Measurements from ENCODE around the gene NT5C1B.

The NT5C1B gene

DNA sequence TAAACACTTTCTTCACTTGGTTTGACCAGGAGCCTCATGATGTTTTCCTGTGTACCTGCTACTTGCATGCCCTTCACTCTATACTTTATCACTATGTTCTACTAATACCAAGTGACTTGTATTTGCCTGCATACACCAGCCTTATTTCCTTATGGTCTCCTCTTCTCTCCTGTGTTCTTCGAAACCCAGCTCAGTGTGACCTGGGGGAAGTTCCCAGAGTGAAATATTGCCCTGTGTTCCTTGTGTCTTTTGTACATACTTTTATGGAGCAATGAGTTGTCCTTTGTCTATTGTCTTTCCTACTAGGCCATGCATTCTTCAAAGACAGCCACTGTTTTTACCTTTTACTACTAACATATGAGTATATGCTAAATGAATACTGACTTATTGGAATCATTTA, 567 bp downstream of the NT5C1B start:
- no peaks in the 10 kb centered on the region for H3K27me3 ChIP-seq (ENCODE audit: insufficient read depth, low read length)
- no peak overlapping the region for H3K4me3 ChIP-seq (ENCODE audit: low read depth, low read length, poor library complexity, severe bottlenecking)
- no peak overlapping the region for H2AFZ ChIP-seq (ENCODE audit: low read length)
- no peak overlapping the region for H3K4me2 ChIP-seq (ENCODE audit: low read length)
- no peaks in the 10 kb centered on the region for H3K36me3 ChIP-seq (ENCODE audit: insufficient read depth, low read length)
- H3K9me2 ChIP-seq (ENCODE audit: low read depth, low read length), result no peaks in the 10 kb centered on the region
- H3K9me3 ChIP-seq (ENCODE audit: low read length), result no peaks in the 10 kb centered on the region
- TF ChIP-seq EZH2 (IDR thresholded peaks at IDR 0.05; ENCODE audit: borderline replicate concordance, low read length), result no peak
- TF ChIP-seq, protein P1, sequence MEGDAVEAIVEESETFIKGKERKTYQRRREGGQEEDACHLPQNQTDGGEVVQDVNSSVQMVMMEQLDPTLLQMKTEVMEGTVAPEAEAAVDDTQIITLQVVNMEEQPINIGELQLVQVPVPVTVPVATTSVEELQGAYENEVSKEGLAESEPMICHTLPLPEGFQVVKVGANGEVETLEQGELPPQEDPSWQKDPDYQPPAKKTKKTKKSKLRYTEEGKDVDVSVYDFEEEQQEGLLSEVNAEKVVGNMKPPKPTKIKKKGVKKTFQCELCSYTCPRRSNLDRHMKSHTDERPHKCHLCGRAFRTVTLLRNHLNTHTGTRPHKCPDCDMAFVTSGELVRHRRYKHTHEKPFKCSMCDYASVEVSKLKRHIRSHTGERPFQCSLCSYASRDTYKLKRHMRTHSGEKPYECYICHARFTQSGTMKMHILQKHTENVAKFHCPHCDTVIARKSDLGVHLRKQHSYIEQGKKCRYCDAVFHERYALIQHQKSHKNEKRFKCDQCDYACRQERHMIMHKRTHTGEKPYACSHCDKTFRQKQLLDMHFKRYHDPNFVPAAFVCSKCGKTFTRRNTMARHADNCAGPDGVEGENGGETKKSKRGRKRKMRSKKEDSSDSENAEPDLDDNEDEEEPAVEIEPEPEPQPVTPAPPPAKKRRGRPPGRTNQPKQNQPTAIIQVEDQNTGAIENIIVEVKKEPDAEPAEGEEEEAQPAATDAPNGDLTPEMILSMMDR (IDR thresholded peaks at IDR 0.05; ENCODE audit: low read length), result no peak
- H3K9ac ChIP-seq (ENCODE audit: low read length), result no peak overlapping the region
- no peaks in the 10 kb centered on the region for H4K20me1 ChIP-seq (ENCODE audit: insufficient read depth, low read length)
- no peaks in the 10 kb centered on the region for H3K79me2 ChIP-seq (ENCODE audit: insufficient read depth, low read length)
- no peaks in the 10 kb centered on the region for H3F3A ChIP-seq (ENCODE audit: insufficient read depth, low read length)
- H3K4me1 ChIP-seq (ENCODE audit: insufficient read depth, low read length, severe bottlenecking), result no peaks in the 10 kb centered on the region
- H3K27ac ChIP-seq (ENCODE audit: low read depth, low read length, poor library complexity, severe bottlenecking), result no peak overlapping the region

DNA sequence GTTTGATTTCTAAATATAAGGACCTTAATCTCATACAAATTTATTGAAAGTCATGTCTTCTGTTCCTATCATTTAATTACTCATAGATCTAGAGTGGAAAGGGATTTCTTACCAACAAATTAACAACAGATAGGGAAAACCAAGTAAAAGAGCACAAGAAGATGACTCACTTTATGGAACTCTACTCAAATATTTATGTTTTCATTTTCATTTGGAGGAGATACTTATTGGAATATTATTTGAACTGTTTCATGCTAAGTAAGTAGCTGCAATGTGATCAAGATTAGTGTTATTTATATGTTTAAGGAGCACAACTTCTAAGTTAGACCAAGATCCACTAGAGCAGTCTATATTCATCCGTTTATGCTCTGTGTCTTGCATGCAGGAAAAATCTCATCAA, 1.3 kb downstream of the NT5C1B start:
- no peaks in the 10 kb centered on the region for H3F3A ChIP-seq (ENCODE audit: insufficient read depth, low read length)

DNA sequence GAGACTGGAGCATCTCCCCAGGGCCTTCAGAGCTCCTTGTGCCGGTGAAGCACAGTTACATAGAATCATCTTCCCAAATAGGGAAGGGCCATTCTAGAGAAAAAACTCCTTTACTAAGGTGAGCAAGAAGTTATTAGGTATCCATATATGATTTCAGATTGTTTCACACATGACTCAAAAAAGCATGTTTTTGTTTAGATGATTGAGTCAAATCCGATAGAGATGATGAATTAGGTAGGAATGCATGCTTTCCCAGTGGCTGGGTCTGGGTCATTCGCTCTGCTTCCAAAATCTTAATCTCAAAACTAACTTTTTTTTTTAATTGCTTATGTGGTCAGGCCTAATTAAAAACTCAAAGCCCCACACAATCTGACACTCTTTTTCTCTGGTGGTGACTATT, 3.8 kb downstream of the NT5C1B start:
- no peak overlapping the region for H3K9ac ChIP-seq (ENCODE audit: low read length)
- H3K4me2 ChIP-seq (ENCODE audit: low read length), result no peak overlapping the region
- no peaks in the 10 kb centered on the region for H3K4me1 ChIP-seq (ENCODE audit: insufficient read depth, low read length, severe bottlenecking)
- no peaks in the 10 kb centered on the region for H4K20me1 ChIP-seq (ENCODE audit: insufficient read depth, low read length)
- H3K79me2 ChIP-seq (ENCODE audit: insufficient read depth, low read length), result no peaks in the 10 kb centered on the region
- no peak for TF ChIP-seq EZH2 (IDR thresholded peaks at IDR 0.05; ENCODE audit: borderline replicate concordance, low read length)
- TF ChIP-seq, protein P1 (IDR thresholded peaks at IDR 0.05; ENCODE audit: low read length), result no peak
- H3F3A ChIP-seq (ENCODE audit: insufficient read depth, low read length), result no peaks in the 10 kb centered on the region
- H3K4me3 ChIP-seq (ENCODE audit: low read depth, low read length, poor library complexity, severe bottlenecking), result no peak overlapping the region
- H3K9me2 ChIP-seq (ENCODE audit: low read depth, low read length), result no peaks in the 10 kb centered on the region
- H2AFZ ChIP-seq (ENCODE audit: low read length), result no peak overlapping the region
- H3K36me3 ChIP-seq (ENCODE audit: insufficient read depth, low read length), result no peaks in the 10 kb centered on the region
- H3K27me3 ChIP-seq (ENCODE audit: insufficient read depth, low read length), result no peaks in the 10 kb centered on the region
- no peak overlapping the region for H3K27ac ChIP-seq (ENCODE audit: low read depth, low read length, poor library complexity, severe bottlenecking)
- H3K9me3 ChIP-seq (ENCODE audit: low read length), result no peaks in the 10 kb centered on the region

More for the DNA sequence above, 1.3 kb downstream of the NT5C1B start:
- Histone ChIP-seq H2AFZ (ENCODE audit: low read length) (no peak overlapping the region), H3K9me2 (ENCODE audit: low read depth, low read length) (no peaks in the 10 kb centered on the region), H3K4me1 (ENCODE audit: insufficient read depth, low read length, severe bottlenecking) (no peaks in the 10 kb centered on the region), H3K9ac (ENCODE audit: low read length) (no peak overlapping the region), H3K4me2 (ENCODE audit: low read length) (no peak overlapping the region), H3K9me3 (ENCODE audit: low read length) (no peaks in the 10 kb centered on the region), H3K4me3 (ENCODE audit: low read depth, low read length, poor library complexity, severe bottlenecking) (no peak overlapping the region), H3K79me2 (ENCODE audit: insufficient read depth, low read length) (no peaks in the 10 kb centered on the region), H3K36me3 (ENCODE audit: insufficient read depth, low read length) (no peaks in the 10 kb centered on the region), H4K20me1 (ENCODE audit: insufficient read depth, low read length) (no peaks in the 10 kb centered on the region), H3K27me3 (ENCODE audit: insufficient read depth, low read length) (no peaks in the 10 kb centered on the region), H3K27ac (ENCODE audit: low read depth, low read length, poor library complexity, severe bottlenecking) (no peak overlapping the region)
- no peak for TF ChIP-seq EZH2 (IDR thresholded peaks at IDR 0.05; ENCODE audit: borderline replicate concordance, low read length)
- TF ChIP-seq, protein P1 (IDR thresholded peaks at IDR 0.05; ENCODE audit: low read length), result no peak
